Cardiac fibroblast (primary cell): ENCODE data around the gene ACE.

Experiments
- DNase-seq, 2 donors: peaks; one replicate each; pipeline versions ENCODE4 v3.0.0 to v3.0.0-alpha.2; 2010; ENCODE audit warnings: low read depth in 2 of 2
- H3K4me3 ChIP-seq, 2 donors: replicated peaks in 1 of 2; 1 replicate in 1 of 2; 2 replicates in 1 of 2; pipeline ENCODE4 v1.5.1; 2011; ENCODE audit warnings: low read depth in 2 of 2, low read length in 2 of 2, mild to moderate bottlenecking in 2 of 2, moderate library complexity in 1 of 2
- CTCF ChIP-seq: IDR thresholded peaks from one replicate; pipeline ENCODE4 v1.5.1; 2011; ENCODE audit warnings: low read depth, mild to moderate bottlenecking, low read length, inconsistent platforms

Gene ACE

GRCh38 chr17:63500543-63501390 lies 23.9 kb downstream of the ACE start:
- no peak for DNase-seq
- no peak overlapping the region for H3K4me3 ChIP-seq
- no peak for TF ChIP-seq CTCF

GRCh38 chr17:63503341-63503705 lies 26.5 kb downstream of the ACE start:
- H3K4me3 ChIP-seq: no peak overlapping the region
- TF ChIP-seq CTCF: no peak
- DNase-seq: no peak

GRCh38 chr17:63504261-63504660 lies 27.4 kb downstream of the ACE start:
- no peak for TF ChIP-seq CTCF
- H3K4me3 ChIP-seq: no peak overlapping the region
- DNase-seq: no peak

GRCh38 chr17:63505341-63505740 lies 28.5 kb downstream of the ACE start:
- no peak for TF ChIP-seq CTCF
- DNase-seq: no peak
- H3K4me3 ChIP-seq: no peak overlapping the region

GRCh38 chr17:63506627-63507026 lies 29.8 kb downstream of the ACE start:
- no peak for DNase-seq

GRCh38 chr17:63511331-63511730 lies 34.5 kb downstream of the ACE start:
- no peak overlapping the region for H3K4me3 ChIP-seq
- DNase-seq: no peak
- TF ChIP-seq CTCF: no peak

More at GRCh38 chr17:63506627-63507026, 29.8 kb downstream of the ACE start:
- H3K4me3 ChIP-seq: no peak overlapping the region
- TF ChIP-seq CTCF: no peak

- H3K4me3 ChIP-seq: no peak overlapping the region
- DNase-seq: no peak
- no peak for TF ChIP-seq CTCF
These were observed 35.5 kb downstream of the ACE start for GRCh38 chr17:63512388-63512787.
